Activated naive CD4-positive, alpha-beta T cell treated with anti-CD3 and anti-CD28 coated beads, Interleukin-2, amount 50 U/mL, for 16 hours (primary cell): ENCODE measurements around the gene BCL2L13.
A peak's percentile ranks its signal among the peaks of the same experiment; 100 is the strongest.

Source experiments
- DNase-seq: peaks from one replicate; pipeline ENCODE4 v3.0.0-alpha.2; 2020

BCL2L13 gene, protein sequence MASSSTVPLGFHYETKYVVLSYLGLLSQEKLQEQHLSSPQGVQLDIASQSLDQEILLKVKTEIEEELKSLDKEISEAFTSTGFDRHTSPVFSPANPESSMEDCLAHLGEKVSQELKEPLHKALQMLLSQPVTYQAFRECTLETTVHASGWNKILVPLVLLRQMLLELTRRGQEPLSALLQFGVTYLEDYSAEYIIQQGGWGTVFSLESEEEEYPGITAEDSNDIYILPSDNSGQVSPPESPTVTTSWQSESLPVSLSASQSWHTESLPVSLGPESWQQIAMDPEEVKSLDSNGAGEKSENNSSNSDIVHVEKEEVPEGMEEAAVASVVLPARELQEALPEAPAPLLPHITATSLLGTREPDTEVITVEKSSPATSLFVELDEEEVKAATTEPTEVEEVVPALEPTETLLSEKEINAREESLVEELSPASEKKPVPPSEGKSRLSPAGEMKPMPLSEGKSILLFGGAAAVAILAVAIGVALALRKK

GRCh38 chr22:17638432-17639246 is at the start of gene BCL2L13:
TSS of gene BCL2L13 (plus strand) at chr22:17638757. CDS start at chr22:17655712, 16,955 bp downstream.
- DNase-seq: peak; percentile 89

GRCh38 chr22:17589810-17590375 is 48.7 kb upstream of the BCL2L13 start:
- no peak for DNase-seq

DNA sequence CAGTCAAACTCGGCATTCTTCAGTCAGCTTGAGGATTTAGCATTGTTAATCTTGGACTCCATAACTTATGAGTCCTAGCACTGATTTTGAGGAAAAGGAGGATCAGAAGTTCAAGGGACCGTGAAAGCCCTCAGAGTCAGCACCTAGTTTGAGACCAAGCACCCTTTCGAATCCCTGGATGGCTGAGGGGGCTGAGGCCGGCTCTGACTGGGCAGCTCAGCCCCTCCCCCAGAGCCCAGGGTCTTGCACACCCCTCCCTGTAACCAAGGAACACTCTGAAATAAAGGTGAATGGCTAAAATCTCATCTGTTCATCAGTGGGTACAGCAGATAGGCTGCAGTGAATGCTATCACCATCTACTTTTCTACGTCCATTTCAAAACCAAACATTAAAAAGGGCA is 48.0 kb upstream of the BCL2L13 start:
- DNase-seq: no peak

- no peak for DNase-seq
Observed at GRCh38 chr22:17592201-17592600, 46.4 kb upstream of the BCL2L13 start.

DNA sequence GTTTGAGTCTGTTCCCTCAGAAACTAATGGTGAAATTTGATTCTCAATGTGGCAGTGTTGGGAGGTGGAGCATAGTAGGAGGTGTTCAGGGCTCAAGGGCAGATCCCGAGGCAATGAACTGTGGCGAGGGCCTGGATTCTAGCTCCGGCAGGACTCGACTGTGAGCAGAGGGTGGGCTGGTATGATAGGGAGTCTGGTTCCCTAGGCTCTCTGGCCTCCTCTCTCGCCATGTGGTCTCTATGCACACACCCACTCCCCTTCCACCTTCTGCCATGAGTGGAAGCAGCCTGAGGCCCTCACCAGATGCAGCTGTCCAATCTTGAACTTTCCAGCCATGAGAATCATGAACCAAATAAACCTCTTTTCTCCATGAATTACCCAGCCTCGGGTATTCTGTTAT is 42.3 kb upstream of the BCL2L13 start:
- DNase-seq: no peak

DNA sequence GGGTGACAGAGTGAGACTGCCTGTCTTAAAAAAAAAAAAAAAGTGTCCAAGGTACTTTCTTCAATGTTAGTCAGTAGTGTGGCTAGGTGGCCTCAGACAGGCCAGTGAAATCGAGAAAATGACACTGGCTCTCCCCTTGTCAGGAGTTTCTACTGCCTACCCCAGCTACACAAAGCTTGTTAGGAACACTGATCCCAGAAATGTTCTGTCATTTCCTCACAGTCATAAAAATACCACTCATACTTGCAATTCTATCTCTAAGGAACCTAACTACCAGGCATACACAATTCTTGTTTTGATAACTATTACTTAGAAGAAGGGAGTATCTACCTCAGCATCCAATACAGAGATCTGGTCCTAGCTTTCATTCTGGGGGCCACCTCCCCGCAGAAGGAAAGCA is 41.3 kb upstream of the BCL2L13 start:
- DNase-seq: no peak

GRCh38 chr22:17598318-17598717 is 40.2 kb upstream of the BCL2L13 start:
- DNase-seq: no peak

- DNase-seq: no peak
Observed at GRCh38 chr22:17601031-17601430, 37.5 kb upstream of the BCL2L13 start.

DNA sequence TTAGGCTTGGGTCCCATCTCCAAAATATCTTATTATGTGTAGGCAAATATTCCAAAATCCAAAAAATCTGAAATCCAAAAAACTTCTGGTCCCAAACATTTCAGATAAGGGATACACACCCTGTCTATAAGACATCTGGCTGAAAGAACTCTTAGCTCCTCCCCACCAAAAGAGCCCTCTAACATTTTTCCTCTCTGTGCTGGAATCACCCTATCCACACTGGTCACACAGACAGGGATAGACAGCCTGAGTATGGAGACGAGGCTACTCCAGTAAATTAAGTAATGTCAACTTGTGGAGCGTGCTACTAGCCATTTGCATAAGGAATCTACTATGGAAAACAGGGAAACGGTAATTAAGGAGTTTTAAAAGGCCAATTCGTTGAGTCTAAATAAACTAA is 34.9 kb upstream of the BCL2L13 start:
- no peak for DNase-seq

DNA sequence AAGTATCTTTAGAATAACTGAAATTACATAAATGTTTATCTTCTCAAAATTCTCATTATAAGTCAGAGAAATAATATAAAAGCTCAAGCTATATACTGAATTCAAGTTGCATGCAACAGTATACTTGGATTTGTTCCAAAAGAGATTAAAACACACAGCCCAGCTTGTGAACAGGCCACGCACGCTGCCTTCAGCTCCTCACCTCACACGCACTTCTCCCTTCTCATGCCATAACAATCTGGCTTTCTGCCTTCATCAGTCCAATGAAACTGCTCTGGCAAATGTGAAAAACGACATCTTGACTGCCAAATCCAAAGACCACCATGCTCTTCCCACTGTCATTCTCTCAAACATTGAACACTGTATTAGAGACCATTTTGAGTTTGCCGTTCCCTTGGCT is 32.1 kb upstream of the BCL2L13 start:
- DNase-seq: no peak

- no peak for DNase-seq
Observed at GRCh38 chr22:17607891-17608521, 30.6 kb upstream of the BCL2L13 start.

GRCh38 chr22:17612057-17612456 is 26.5 kb upstream of the BCL2L13 start:
- no peak for DNase-seq

- DNase-seq: no peak
Observed at GRCh38 chr22:17613280-17613679, 25.3 kb upstream of the BCL2L13 start.

DNA sequence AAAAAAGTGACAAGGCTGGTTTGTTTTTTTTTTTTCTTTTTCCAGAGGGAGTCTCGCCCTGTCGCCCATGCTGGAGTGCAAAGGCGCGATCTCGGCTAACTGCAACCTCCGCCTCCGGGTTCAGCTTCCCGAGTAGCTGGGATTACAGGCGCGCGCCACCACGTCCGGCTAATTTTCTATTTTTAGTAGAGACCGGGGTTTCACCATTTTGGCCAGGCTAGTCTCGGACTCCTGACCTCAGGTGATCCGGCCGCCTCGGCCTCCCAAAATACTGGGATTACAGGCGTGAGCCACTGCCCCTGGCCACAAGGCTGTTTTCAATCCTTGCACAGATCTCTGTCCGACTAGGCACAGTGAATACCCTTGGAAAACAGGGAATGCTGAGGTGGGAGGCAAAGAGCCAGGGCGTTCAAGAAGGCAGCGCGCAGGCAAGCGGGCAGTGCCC is 10.6 kb upstream of the BCL2L13 start:
- no peak for DNase-seq

- peak; percentile 95 for DNase-seq
Observed at GRCh38 chr22:17628406-17629172, 10.0 kb upstream of the BCL2L13 start, which contains the start of gene ATP6V1E1. TSS of gene ATP6V1E1 (minus strand) at chr22:17628749. CDS start at chr22:17628635, 114 bp downstream.

GRCh38 chr22:17629173-17629489 is 9.4 kb upstream of the BCL2L13 start:
- no peak for DNase-seq

GRCh38 chr22:17629641-17630040 is 8.9 kb upstream of the BCL2L13 start:
- no peak for DNase-seq

DNA sequence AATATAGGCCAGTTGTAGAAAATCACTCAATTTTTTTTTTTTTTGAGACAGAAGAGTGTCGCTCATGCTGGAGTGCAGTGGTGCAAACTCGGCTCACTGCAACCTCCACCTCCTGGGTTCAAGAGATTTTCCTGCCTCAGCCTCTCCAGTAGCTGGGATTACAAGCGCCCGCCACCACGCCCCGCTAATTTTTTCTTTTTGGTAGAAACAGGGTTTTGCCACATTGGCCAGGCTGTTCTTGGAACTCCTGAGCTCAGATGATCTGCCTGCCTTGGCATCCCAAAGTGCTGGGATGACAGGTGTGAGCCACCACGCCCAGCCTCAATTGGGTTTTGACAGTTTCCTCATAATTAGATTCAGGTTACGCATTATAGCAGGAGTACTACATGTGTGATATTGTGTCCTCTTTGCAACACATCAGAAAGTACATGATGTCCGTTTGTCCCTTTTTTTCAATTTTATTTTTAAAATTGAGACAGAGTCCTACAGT is 7.4 kb upstream of the BCL2L13 start:
- no peak for DNase-seq

DNA sequence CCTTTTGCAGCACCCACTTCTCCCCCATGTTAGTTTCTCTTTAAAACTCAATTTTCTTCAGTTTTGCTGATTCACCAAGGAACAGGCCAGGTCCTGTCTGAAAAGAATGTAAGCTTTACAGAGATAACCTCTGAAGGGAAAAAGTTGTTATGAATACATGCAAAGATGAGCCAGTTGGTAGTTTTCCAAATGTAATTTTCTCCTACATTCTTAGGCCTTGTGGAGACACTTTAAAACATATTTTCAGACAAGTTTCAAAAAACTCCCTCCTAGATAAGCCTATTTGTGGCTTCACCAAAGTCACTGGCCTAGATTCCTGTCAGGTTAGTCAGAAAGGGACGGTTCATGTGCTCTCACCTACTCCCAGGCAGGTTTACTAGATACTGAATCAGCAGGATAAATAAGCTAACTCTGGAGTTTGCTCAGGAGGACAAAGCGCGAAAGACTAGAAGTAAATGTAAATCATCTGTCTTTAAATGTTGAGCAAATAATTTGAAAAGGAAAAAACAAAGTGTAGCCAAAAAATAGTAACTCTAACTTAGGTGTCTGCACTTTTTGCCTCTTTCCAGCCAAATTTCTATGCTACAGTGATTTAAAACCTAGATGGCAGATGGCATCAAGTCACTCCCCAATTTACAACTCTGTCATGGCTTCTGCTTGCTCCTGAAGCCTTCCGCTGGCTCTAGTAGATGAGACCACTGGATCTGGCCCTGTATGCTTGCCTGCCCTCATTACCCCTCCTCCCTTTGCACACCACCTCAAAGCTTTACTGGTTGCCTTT is 5.2 kb upstream of the BCL2L13 start:
- DNase-seq: no peak

- no peak for DNase-seq
Observed at GRCh38 chr22:17633998-17634323, 4.6 kb upstream of the BCL2L13 start.

DNA sequence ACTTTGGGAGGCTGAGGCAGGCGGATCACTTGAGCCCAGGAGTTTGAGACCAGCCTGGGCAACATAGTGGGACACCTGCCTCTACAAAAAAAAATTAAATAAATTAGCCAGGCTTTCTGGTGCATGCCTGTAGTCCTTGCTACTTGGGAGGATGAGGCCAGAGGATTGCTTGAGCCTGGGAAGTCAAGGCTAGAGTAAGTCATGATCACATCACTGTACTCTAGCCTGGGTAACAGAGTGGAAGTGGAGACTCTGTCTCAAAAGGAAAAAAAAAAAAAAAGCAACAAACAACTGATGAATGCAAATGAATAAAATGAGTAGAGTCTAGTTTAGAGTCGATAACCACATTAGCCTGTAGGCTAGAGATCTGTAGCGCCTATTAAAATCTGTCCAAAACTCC is 3.9 kb upstream of the BCL2L13 start:
- no peak for DNase-seq
